ENCODE data around the gene ITPRIP. TPM values are rescaled to one million over a fixed set of nuclear protein-coding genes. Genes with fewer than 3 reads are reported as not detected.

ITPRIP gene
- total RNA-seq, 1 donor from 2014 or later: 34.8 TPM

- Histone ChIP-seq H3K4me3 (ENCODE audit: low read depth, low read length) (no peak overlapping the region), H3K27me3 (ENCODE audit: control insufficient read depth, insufficient read depth, low read length) (no peaks in the 10 kb centered on the region), H3K36me3 (ENCODE audit: control insufficient read depth, insufficient read depth, low read length) (no peaks in the 10 kb centered on the region)
- TF ChIP-seq CTCF (IDR thresholded peaks at IDR 0.05; ENCODE audit: insufficient read depth, low read length, poor library complexity, severe bottlenecking): no peak
- DNase-seq (ENCODE audit: low read depth): no peak
Observed at GRCh38 chr10:104326991-104327610, 11.2 kb downstream of the ITPRIP start.

- DNase-seq (ENCODE audit: low read depth): no peak
- Histone ChIP-seq H3K4me3 (ENCODE audit: low read depth, low read length) (no peak overlapping the region), H3K36me3 (ENCODE audit: control insufficient read depth, insufficient read depth, low read length) (no peaks in the 10 kb centered on the region), H3K27me3 (ENCODE audit: control insufficient read depth, insufficient read depth, low read length) (no peaks in the 10 kb centered on the region)
- no peak for TF ChIP-seq CTCF (IDR thresholded peaks at IDR 0.05; ENCODE audit: insufficient read depth, low read length, poor library complexity, severe bottlenecking)
Observed at GRCh38 chr10:104325436-104326435, 12.5 kb downstream of the ITPRIP start.

- H3K4me3 ChIP-seq (ENCODE audit: low read depth, low read length): no peak overlapping the region
- no peaks in the 10 kb centered on the region for H3K27me3 ChIP-seq (ENCODE audit: control insufficient read depth, insufficient read depth, low read length)
- no peaks in the 10 kb centered on the region for H3K36me3 ChIP-seq (ENCODE audit: control insufficient read depth, insufficient read depth, low read length)
- no peak for TF ChIP-seq CTCF (IDR thresholded peaks at IDR 0.05; ENCODE audit: insufficient read depth, low read length, poor library complexity, severe bottlenecking)
- DNase-seq (ENCODE audit: low read depth): no peak
Observed at GRCh38 chr10:104324931-104325330, 13.3 kb downstream of the ITPRIP start.

GRCh38 chr10:104324221-104324686 is 14.0 kb downstream of the ITPRIP start:
- no peak overlapping the region for H3K4me3 ChIP-seq (ENCODE audit: low read depth, low read length)
- DNase-seq (ENCODE audit: low read depth): no peak
- H3K27me3 ChIP-seq (ENCODE audit: control insufficient read depth, insufficient read depth, low read length): no peaks in the 10 kb centered on the region
- no peaks in the 10 kb centered on the region for H3K36me3 ChIP-seq (ENCODE audit: control insufficient read depth, insufficient read depth, low read length)
- TF ChIP-seq CTCF (IDR thresholded peaks at IDR 0.05; ENCODE audit: insufficient read depth, low read length, poor library complexity, severe bottlenecking): no peak

GRCh38 chr10:104323760-104324201 is 14.5 kb downstream of the ITPRIP start:
- Histone ChIP-seq H3K4me3 (ENCODE audit: low read depth, low read length) (no peak overlapping the region), H3K36me3 (ENCODE audit: control insufficient read depth, insufficient read depth, low read length) (no peaks in the 10 kb centered on the region), H3K27me3 (ENCODE audit: control insufficient read depth, insufficient read depth, low read length) (no peaks in the 10 kb centered on the region)
- no peak for TF ChIP-seq CTCF (IDR thresholded peaks at IDR 0.05; ENCODE audit: insufficient read depth, low read length, poor library complexity, severe bottlenecking)
- no peak for DNase-seq (ENCODE audit: low read depth)

All from kidney epithelial cell (primary cell).